Measurements from ENCODE around the gene RPS19. TPM values are rescaled to one million over a fixed set of nuclear protein-coding genes. Genes with fewer than 3 reads are reported as not detected.

RPS19 gene
- total RNA-seq, 4 donors from 2014 or later: 893 to 1,378 (median 1,179) TPM

- intact Hi-C loops (cut with DNase I): no loop called here
- Histone ChIP-seq H3K27me3 (no peaks in the 10 kb centered on the region), H3K4me1 (no peaks in the 10 kb centered on the region), H3K4me3 (no peak overlapping the region), H3K9me3 (no peaks in the 10 kb centered on the region), H3K36me3 (peaks cover 72 to 99% (median 93%) of the 10 kb centered on the region in 4 donors), H3K27ac (replicated peaks in 1 of 4) (no peak overlapping the region)
- no peak for DNase-seq (ENCODE audit: extremely low spot score)
- TF ChIP-seq POLR2A (IDR thresholded peaks at IDR 0.05; ENCODE audit: low read depth) (no peak), EP300 (IDR thresholded peaks at IDR 0.05) (no peak), POLR2AphosphoS5 (IDR thresholded peaks at IDR 0.05) (no peak), CTCF (IDR thresholded peaks at IDR 0.05) (no peak)
- WGBS: 93% methylated on average over 18 of the region's 19 CpGs
Observed at GRCh38 chr19:41903193-41903953, 43.3 kb downstream of the RPS19 start.

GRCh38 chr19:41904118-41904870, 44.2 kb downstream of the RPS19 start:
- intact Hi-C loops (cut with DNase I): no loop called here
- no peak overlapping the region for H3K27ac ChIP-seq (replicated peaks in 1 of 4)
- H3K4me1 ChIP-seq: no peaks in the 10 kb centered on the region
- H3K4me3 ChIP-seq: no peak overlapping the region
- H3K9me3 ChIP-seq: no peaks in the 10 kb centered on the region
- peaks cover 0 to 4% (median 0%) of the 10 kb centered on the region in 4 donors for H3K27me3 ChIP-seq
- no peak for TF ChIP-seq POLR2AphosphoS5 (IDR thresholded peaks at IDR 0.05)
- TF ChIP-seq EP300 (IDR thresholded peaks at IDR 0.05): no peak
- no peak for TF ChIP-seq CTCF (IDR thresholded peaks at IDR 0.05)
- no peak for TF ChIP-seq POLR2A (IDR thresholded peaks at IDR 0.05; ENCODE audit: low read depth)
- WGBS: 89% methylated on average over 30 of the region's 30 CpGs
- peaks cover 63 to 90% (median 83%) of the 10 kb centered on the region in 4 donors for H3K36me3 ChIP-seq
- no peak for DNase-seq (ENCODE audit: extremely low spot score)

GRCh38 chr19:41905273-41906002, 45.4 kb downstream of the RPS19 start:
- no peak for TF ChIP-seq POLR2AphosphoS5 (IDR thresholded peaks at IDR 0.05)
- TF ChIP-seq POLR2A (IDR thresholded peaks at IDR 0.05; ENCODE audit: low read depth): no peak
- no peak for TF ChIP-seq EP300 (IDR thresholded peaks at IDR 0.05)
- TF ChIP-seq CTCF (IDR thresholded peaks at IDR 0.05): no peak
- H3K27me3 ChIP-seq: peaks cover 0 to 8% (median 0%) of the 10 kb centered on the region in 4 donors
- intact Hi-C loops (cut with DNase I): no loop called here
- H3K4me1 ChIP-seq: no peaks in the 10 kb centered on the region
- DNase-seq (ENCODE audit: extremely low spot score): no peak
- H3K4me3 ChIP-seq: no peak overlapping the region
- peaks cover 53 to 78% (median 72%) of the 10 kb centered on the region in 4 donors for H3K36me3 ChIP-seq
- no peaks in the 10 kb centered on the region for H3K9me3 ChIP-seq
- 90% methylated on average over 18 of the region's 24 CpGs for WGBS
- no peak overlapping the region for H3K27ac ChIP-seq (replicated peaks in 1 of 4)

- no peak for DNase-seq (ENCODE audit: extremely low spot score)
- TF ChIP-seq CTCF (IDR thresholded peaks at IDR 0.05) (no peak), POLR2A (IDR thresholded peaks at IDR 0.05; ENCODE audit: low read depth) (no peak), EP300 (IDR thresholded peaks at IDR 0.05) (no peak), POLR2AphosphoS5 (IDR thresholded peaks at IDR 0.05) (no peak)
- Histone ChIP-seq H3K9me3 (no peaks in the 10 kb centered on the region), H3K36me3 (peaks cover 44 to 70% (median 64%) of the 10 kb centered on the region in 4 donors), H3K27me3 (peaks cover 0 to 17% (median 4%) of the 10 kb centered on the region in 4 donors), H3K4me3 (no peak overlapping the region), H3K4me1 (no peaks in the 10 kb centered on the region), H3K27ac (replicated peaks in 1 of 4) (no peak overlapping the region)
- intact Hi-C loops (cut with DNase I): no loop called here
- 81% methylated on average over 7 of the region's 9 CpGs for WGBS
Observed at GRCh38 chr19:41906271-41906670, 46.2 kb downstream of the RPS19 start.

Measured in esophagus muscularis mucosa (tissue), 4 donors.